Measurements from ENCODE around the gene OR8D2.

OR8D2 gene

DNA sequence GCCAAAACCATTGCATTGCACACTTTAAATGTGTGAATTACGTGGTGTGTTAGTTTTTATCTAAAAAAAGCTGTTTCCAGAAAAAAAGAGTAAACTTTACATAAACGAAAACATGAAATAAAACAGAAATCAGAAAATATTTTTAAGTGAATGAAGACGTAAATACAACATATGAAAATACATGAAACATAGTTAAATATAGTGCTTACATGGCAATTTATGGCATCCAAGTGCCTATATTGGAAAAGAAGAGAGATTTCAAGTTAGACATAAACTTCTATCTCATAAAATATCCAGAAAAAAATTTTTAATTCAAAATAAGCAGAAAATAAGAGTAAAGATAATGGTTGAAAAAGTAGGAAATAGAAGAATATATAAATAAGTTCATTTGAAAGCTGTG, 11.9 kb upstream of the OR8D2 start:
- TF ChIP-seq, protein P1, sequence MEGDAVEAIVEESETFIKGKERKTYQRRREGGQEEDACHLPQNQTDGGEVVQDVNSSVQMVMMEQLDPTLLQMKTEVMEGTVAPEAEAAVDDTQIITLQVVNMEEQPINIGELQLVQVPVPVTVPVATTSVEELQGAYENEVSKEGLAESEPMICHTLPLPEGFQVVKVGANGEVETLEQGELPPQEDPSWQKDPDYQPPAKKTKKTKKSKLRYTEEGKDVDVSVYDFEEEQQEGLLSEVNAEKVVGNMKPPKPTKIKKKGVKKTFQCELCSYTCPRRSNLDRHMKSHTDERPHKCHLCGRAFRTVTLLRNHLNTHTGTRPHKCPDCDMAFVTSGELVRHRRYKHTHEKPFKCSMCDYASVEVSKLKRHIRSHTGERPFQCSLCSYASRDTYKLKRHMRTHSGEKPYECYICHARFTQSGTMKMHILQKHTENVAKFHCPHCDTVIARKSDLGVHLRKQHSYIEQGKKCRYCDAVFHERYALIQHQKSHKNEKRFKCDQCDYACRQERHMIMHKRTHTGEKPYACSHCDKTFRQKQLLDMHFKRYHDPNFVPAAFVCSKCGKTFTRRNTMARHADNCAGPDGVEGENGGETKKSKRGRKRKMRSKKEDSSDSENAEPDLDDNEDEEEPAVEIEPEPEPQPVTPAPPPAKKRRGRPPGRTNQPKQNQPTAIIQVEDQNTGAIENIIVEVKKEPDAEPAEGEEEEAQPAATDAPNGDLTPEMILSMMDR (conservative IDR thresholded peaks at IDR 0.05; ENCODE audit: low read depth) = no peak
- DNase-seq (ENCODE audit: low spot score) = no peak
- CTCF ChIA-PET = no interaction called here
- POLR2A ChIA-PET (ENCODE audit: low non-redundant PET) = no interaction called here
- no peak overlapping the region for H3K27ac ChIP-seq

DNA sequence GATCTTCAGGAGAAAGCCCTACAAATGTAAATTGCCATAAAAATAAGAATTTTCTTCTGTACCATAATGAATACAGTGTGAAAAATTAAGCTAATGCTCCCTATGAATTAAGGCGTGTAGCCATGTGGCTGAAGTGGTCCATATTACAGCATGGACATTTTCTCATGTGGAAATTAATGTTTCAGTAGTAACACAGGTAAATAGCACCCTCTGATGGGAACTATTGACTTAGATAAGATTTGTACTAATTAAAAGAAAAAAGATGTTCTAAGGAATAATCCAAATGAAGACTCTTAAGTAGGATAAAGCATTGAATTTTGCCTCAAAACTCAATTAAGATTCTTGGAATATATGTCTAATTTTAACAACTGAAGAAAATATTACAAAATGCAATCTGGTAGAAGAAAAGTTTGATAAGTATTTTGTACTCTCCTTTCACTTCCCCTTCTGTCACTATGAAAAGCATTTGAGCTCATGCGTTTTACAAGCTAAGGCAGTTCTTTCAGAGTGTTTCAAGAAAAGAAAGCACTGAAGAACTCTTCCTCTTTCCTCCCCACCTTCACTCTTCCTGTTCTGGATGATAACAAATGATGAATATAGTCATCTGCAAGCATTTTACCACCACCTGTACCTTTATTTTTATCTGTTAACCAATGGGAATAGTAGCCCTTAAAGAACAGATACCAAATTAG, 9.9 kb upstream of the OR8D2 start:
- ChIA-PET CTCF (interaction anchor here (0.8 kb wide), 1 partner anchor 110 kb away, joined by 4 read pairs; no protein-coding TSS in a partner anchor), POLR2A (ENCODE audit: low non-redundant PET) (no interaction called here)
- no peak overlapping the region for H3K27ac ChIP-seq
- TF ChIP-seq, protein P1 (conservative IDR thresholded peaks at IDR 0.05; ENCODE audit: low read depth) = no peak
- DNase-seq (ENCODE audit: low spot score) = no peak

DNA sequence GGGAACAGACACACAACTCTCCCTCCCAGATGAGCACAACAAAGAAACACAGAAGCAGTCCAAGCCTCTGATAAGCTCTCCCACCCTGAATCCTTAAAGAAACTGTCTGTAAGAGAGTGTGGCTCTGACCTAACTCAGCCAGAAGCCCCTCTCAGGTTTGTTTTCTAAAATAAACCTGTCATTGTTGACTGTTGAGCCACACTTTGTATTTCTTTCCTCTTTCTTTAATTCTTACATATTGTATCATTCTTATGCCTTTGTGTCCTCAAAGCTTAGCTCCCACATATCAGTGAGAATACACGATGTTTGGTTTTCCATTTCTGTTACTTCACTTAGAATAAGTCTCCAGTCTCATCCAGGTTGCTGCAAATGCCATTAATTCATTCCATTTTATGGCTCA, 7.8 kb upstream of the OR8D2 start:
- DNase-seq (ENCODE audit: low spot score) = no peak
- TF ChIP-seq, protein P1 (conservative IDR thresholded peaks at IDR 0.05; ENCODE audit: low read depth) = no peak
- POLR2A ChIA-PET (ENCODE audit: low non-redundant PET) = no interaction called here
- no peak overlapping the region for H3K27ac ChIP-seq
- CTCF ChIA-PET = no interaction called here

DNA sequence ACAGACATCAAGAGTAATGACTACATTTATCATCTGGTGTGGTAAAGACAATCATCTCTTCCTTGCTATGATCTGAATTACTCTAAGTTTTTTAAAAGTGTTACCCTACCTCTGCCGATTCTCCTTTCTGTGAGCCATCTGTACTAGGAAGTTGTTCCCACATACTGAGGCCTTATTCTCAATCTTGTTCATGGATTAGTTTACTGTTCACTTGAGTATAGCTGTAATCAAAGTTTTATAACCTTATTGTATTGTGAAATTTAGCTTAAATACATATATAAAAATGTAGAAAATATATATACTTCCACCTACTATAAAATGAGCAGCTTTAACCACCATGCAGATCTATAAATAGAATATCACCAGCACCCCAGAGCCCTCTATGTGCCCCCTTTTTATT, 2.4 kb upstream of the OR8D2 start:
- TF ChIP-seq, protein P1 (conservative IDR thresholded peaks at IDR 0.05; ENCODE audit: low read depth) = no peak

DNA sequence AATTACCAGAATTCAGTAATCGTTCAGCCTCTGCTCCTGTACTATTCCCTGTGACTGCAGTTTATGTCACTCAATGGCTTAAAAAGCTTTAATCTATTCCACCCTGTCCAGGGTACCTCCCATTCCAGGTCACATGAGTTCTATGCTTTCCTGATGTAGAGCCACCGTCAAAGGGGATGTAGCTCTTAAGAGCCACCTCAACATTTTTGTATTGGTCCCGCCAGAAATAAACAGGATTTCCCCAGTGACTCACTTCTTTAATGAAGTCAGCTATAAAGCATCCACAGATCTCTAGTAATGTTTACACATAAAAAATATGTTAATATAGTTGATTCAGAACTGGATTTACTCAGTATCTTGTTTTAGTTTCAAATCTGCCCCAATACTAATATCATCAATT, 4.9 kb downstream of the OR8D2 start:
- DNase-seq (ENCODE audit: low spot score) = no peak
- POLR2A ChIA-PET (ENCODE audit: low non-redundant PET) = no interaction called here
- TF ChIP-seq, protein P1 (conservative IDR thresholded peaks at IDR 0.05; ENCODE audit: low read depth) = no peak
- CTCF ChIA-PET = no interaction called here
- no peak overlapping the region for H3K27ac ChIP-seq

More for the DNA sequence above, 2.4 kb upstream of the OR8D2 start:
- CTCF ChIA-PET = interaction anchor here (0.6 kb wide), 1 partner anchor 222 kb away, joined by 3 read pairs; no protein-coding TSS in a partner anchor
- H3K27ac ChIP-seq = no peak overlapping the region
- POLR2A ChIA-PET (ENCODE audit: low non-redundant PET) = no interaction called here
- no peak for DNase-seq (ENCODE audit: low spot score)

DNA sequence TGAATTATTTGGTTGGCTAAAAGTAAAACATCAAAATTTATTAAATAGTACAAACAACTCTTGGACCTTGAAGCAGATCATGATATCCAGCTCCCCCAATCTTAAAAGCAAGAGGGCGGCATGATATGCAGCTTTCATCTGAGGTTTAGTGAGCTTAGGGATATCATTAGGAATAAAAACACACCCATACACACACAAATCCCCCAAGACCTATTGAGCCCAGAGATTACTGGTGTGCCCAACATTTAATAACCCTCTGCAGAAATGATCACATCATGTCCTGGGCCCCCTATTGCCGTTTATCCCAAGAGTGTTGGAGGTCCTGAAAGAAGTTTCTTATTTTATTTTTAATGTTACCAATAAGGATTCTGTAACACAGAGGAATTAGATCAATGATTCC, 6.1 kb downstream of the OR8D2 start, which contains the start of gene OR8D1:
Gene OR8D1, minus strand, starts transcription at position 101 of the 400 bp plus-strand sequence. CDS start 3,183 bp downstream, outside the sequence.
- ChIA-PET POLR2A (ENCODE audit: low non-redundant PET) (no interaction called here), CTCF (no interaction called here)
- no peak for DNase-seq (ENCODE audit: low spot score)
- TF ChIP-seq, protein P1 (conservative IDR thresholded peaks at IDR 0.05; ENCODE audit: low read depth) = no peak
- H3K27ac ChIP-seq = no peak within 1 kb of the TSS

All from RWPE1 (cell line).